GM21576 (cell line): ENCODE results near the gene DTNB.
"Not testable (repeated sequence)": the region's sequence is repeated elsewhere in the genome, so short reads cannot be mapped to it uniquely, and the experiment has no call there.

Experiments used
- ATAC-seq: cut with Tn5 transposase; IDR thresholded peaks from one replicate; pipeline ENCODE4 v1.9.1; 2021; ENCODE audit warnings: mild to moderate bottlenecking, moderate library complexity; ENCODE audit not compliant: unreplicated experiment

Gene DTNB

DNA sequence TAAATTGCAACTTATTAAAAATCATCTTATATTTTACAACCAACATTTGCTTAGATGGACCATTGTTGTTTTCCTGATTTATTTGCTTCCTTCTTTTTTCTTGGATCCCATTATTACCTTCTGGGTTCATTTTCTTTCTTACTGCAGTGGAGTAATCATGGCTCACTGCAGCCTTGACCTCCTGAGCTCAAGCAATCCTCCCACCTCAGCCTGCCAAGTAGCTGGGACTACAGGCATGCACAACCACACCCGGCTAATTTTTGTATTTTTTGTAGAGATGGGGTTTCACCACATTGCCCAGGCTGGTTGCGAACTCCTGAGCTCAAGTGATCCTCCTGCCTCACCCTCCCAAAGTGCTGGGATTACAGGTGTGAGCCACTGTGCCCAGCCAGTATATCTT is 123.8 kb downstream of the DTNB start:
- not testable (repeated sequence) for ATAC-seq

DNA sequence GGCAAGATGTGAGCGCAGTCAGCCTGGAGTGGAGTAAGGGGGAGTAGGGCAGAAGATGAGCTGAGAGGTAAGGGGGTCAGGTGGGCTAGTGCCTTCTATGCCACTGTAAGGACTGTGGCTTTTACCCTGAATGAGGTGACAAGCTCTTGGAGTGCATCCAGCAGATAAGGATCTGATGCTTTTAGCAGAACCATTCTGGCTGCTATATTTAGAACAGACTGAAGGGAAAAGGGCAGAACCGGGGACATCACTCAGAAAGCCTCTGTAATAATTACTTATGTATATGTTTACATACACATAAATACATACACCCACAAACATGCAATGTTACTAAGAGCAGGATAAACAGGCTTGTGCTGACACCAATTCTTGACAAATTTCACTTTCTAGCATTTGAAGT is 124.8 kb downstream of the DTNB start:
- no peak for ATAC-seq

DNA sequence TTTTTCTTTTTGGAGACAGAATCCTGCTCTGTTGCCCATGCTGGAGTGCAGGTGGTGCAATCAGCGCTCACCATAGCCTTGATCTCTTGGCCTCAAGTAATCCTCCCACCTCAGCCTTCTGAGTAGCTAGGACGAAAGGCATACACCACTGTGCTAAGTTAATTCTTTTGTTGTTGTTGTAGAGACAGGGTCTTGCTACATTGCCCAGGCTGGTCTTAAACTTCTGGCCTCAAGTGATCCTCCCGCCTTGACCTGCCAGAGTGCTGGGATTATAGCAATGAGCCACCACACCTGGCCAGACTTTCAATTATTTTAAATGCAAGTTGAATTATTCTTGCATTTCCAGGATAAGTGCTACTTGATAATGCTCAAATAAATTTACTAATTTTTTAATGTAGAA is 126.5 kb downstream of the DTNB start:
- ATAC-seq, result no peak

DNA sequence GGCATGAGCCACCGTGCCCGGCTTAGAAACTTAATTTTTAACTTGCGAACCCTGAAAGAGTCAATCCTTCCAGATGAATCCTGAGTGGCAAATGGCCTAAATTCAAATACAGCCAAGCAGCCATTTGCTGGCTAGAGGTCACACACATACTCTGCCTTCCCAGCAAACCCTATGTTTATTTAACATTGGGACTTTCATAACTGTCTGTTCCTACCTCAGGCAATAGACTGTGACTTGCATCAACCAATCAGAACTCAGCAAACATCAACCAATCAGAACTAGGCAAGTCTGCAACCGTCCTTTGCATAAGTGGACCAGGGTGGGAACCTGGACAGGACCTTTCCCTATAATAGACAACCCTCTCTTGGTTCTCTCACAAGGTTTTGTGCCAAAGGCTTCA is 127.5 kb downstream of the DTNB start:
- ATAC-seq, result no peak

DNA sequence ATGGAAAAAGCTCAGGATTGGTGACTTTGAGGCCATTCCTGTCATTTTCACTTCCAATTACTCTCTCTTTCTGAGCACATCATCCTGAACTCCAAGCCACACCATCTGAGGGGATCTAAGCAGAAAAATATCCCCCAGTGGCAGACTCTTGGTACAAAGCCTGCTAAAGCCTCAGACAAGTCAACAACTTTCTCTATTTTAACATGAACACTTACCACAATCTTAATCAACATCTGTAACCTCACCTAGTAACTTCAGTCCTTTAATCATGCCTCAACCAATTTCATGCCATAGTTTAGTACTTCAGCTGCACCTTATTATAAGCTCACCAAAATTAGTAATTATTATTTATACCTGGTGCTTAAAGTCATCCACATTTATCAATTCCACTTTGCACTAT is 128.9 kb downstream of the DTNB start:
- ATAC-seq, result no peak

DNA sequence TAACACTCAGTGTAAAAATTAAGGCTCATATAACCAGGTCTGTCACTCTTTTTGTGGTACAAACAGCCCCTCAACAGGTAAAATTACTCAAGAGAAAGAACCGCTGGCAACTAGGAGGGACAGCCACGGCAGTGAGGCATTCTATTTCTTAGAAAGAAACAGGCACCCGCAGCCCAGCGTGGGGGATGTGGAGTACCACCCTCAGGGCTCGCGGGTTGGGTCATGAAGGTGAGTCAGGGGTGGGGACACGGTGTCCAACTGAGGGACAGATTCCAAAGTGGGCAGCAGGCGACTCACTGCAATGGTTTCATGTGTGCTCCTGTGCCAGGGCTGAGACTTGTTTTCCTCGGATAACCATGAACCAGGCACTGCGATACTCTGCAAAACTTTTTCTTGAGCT is 129.4 kb downstream of the DTNB start:
- no peak for ATAC-seq

DNA sequence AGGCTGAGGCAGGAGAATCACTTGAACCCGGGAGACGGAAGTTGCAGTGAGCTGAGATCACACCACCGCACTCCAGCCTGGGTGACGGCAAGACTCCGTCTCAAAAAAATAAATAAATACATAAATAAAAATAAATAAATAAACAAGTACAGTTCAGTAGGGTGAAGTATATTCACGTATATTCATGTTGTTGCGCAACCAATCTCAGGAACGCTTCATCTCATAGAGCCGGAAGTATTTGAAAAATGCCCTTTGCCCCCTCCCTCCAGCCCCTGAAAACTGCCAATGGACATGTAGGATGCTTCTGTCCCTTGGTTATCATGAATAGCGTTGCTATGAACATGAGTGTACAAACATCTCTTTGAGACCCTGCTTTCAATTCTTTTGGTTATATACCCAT is 132.0 kb downstream of the DTNB start:
- ATAC-seq, result no peak

DNA sequence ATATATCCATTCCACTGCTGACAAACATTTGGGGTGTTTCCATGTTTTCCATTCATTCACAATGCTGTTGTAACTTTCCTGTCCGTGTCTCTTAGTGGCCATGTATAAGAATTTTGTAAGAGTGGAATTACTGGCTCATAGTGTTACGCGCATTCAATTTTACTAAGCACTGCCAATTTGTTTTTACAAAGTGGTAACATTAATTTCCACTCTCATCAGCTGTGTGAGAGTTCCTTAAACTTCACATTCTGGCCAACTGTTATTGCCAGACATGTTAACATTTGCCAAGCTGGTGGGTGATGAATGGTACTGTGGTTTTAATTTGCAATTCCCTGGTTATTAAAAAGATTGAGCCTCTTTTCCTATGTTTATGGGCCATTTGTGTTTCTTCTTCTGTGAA is 134.2 kb downstream of the DTNB start:
- ATAC-seq, result no peak

DNA sequence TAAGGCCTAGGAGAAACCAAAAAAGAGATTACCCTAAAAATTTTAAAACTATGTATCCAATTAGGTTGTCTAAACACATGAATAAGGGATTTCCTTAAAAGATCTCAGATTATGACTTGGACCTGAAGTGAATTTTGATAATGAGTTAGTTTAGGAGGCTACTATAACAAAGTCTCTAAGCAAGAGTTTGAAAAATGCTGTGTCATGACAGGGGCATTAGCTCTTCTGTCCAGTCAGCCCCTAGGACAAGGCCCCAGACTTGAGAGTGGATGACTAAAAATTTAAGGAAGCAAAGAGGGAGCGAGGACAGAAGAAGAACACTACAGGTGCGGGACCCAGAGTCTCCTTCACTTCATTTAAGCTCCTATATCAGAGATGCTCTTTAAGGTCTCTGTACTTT is 135.9 kb downstream of the DTNB start:
- ATAC-seq, result no peak

DNA sequence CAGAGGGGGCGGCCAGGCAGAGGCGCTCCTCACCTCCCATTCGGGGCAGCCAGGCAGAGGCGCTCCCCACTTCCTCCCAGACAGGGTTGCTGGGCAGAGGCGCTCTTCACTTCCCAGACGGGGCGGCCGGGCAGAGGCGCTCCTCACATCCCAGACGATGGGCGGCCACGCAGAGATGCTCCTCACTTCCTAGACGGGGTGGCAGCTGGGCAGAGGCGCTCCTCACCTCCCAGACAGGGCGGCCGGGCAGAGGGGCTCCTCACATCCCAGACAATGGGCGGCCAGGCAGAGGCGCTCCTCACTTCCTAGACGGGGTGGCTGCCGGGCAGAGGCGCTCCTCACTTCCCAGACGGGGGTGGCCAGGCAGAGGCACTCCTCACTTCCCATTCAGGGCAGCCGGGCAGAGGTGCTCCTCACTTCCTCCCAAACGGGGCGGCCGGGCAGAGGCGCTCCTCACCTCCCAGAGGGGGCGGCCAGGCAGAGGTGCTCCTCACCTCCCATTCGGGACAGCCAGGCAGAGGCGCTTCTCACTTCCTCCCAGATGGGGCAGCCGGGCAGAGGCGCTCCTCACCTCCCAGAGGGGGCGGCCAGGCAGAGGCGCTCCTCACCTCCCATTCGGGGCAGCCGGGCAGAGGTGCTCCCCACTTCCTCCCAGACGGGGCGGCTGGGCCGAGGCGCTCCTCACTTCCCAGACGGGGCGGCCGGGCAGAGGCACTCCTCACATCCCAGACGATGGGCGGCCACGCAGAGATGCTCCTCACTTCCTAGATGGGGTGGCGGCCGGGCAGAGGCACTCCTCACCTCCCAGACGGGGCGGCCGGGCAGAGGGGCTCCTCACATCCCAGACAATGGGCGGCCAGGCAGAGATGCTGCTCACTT is 137.7 kb downstream of the DTNB start:
- not testable (repeated sequence) for ATAC-seq

DNA sequence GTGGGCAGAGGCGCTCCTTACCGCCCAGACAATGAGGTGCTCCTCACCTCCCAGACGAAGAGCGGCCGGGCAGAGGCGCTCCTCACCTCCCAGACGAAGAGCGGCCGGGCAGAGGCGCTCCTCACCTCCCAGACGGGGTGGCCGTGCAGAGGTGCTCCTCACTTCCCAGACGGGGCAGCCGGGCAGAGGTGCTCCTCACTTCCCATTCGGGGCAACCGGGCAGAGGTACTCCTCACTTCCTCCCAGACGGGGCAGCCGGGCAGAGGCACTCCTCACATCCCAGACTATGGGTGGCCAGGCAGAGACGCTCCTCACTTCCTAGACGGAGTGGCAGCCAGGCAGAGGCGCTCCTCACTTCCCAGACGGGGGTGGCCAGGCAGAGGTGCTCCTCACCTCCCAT is 138.4 kb downstream of the DTNB start:
- not testable (repeated sequence) for ATAC-seq

DNA sequence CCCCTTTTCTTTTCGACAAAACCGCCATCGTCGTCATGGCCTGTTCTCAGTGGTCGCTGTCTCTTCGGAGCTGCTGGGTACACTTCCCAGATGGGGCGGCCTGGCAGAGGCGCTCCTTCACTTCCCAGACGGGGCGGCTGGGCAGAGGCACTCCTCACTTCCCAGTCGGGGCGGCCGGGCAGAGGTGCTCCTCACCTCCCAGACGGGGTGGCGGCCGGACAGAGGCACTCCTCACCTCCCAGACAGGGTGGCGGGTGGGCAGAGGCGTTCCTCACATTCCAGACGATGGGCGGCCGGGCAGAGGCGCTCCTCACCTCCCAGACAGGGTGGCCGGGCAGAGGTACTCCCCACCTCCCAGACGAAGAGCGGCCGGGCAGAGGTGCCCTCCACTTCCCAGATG is 138.9 kb downstream of the DTNB start:
- ATAC-seq, result no peak

DNA sequence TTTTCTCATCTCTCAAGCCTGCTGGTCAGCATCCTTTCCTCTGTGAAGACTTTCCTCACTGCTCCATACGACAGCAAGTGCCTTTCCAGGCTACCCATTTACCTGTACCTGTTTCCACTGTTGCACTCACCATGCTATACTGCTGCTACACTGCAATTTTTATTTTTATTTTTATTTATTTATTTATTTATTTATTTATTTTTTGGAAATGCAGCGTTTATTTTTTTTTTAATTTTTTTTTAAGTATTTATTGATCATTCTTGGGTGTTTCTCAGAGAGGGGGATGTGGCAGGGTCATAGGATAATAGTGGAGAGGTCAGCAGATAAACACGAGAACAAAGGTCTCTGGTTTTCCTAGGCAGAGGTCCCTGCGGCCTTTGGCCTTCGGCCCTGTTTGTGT is 139.6 kb downstream of the DTNB start:
- ATAC-seq, result not testable (repeated sequence)

DNA sequence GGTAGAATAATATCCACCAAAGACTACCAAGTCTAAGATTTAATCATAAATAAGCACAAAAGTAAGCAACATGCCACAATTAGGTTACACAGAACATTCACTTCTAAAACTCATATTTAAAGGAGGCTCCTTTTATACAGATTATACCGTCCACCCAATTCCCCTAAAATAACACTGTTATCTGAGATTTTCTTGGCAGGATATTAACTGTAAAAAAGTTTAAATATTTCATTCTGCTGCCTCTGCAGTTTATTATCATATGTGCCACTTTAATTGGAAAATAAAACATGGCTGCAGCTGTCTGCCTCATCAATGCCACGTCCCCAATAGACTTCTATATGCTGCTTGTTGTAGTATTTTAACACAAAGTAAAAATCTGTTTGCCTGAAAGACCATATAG is 140.9 kb downstream of the DTNB start:
- no peak for ATAC-seq

DNA sequence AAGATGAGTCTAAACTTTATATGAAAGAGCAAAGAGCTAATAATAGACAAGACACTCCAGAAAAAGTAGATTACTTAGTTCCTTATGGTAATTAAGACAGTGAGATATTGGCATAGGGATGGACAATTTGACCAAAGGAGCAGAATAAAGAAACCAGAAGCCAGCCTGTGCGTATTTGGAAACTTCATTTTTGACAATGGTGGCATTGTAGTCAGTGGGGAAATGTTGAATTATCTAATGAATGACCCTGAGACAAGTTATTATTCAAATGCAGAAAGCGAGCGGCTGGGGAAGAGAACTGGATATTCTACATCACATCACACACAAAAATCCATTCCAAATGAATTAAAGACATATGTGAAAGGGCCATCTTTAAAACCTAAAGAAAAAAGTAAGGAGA is 144.3 kb downstream of the DTNB start:
- ATAC-seq, result no peak

DNA sequence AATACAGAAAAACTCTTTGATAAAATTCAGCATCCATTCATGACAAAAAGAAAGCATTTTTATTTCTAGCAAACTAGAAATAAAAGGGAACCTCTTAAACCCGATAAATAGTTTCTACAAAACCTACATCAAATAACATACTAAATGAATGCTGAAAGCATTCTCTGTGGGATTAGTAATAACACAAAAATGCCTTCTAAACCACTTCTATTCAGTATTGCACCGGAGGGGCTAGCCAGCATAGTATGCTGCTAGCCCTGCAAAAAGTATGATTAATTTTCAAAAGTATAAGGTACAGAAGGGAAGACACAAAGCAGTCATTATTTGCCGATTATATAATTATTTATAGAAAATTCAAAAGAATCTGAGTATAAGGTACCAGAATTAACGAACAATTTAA is 145.2 kb downstream of the DTNB start:
- no peak for ATAC-seq

DNA sequence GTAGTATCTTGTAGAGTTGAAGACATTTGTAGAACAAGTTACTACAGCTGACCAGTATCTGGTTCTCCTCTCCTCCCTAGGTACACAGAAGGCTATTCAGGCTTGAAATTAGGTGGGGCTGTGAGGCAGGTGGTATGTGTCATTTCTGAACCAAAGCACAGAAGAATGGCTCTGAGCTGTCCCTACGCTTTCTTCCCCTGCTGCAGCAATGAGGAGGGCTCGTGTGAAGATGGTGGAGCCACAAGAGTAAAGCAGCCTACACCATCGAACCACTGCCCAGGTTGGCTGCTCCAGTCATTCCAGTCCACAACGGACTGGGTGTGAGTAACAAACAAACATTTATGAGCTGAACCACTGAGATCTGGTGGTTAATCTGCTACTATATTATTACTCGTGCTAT is 148.9 kb downstream of the DTNB start:
- ATAC-seq, result no peak

DNA sequence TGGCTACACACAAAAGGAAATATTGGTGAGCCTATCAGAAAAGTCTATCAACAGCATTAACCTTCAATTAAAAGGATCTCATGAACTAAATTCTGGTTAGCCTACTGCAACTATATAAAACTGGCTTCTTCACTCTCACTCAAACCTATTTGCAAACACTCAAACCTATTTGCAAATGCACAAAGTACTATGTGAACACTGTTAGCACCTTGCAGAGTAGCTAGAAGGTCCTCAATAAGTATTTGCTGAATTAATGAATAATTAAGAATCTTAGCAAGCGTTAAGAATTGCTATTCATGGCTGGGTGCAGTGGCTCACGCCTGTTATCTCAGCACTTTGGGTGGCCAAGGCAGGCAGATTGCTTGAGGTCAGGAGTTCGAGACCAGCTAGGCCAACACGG is 150.3 kb downstream of the DTNB start:
- ATAC-seq, result no peak

DNA sequence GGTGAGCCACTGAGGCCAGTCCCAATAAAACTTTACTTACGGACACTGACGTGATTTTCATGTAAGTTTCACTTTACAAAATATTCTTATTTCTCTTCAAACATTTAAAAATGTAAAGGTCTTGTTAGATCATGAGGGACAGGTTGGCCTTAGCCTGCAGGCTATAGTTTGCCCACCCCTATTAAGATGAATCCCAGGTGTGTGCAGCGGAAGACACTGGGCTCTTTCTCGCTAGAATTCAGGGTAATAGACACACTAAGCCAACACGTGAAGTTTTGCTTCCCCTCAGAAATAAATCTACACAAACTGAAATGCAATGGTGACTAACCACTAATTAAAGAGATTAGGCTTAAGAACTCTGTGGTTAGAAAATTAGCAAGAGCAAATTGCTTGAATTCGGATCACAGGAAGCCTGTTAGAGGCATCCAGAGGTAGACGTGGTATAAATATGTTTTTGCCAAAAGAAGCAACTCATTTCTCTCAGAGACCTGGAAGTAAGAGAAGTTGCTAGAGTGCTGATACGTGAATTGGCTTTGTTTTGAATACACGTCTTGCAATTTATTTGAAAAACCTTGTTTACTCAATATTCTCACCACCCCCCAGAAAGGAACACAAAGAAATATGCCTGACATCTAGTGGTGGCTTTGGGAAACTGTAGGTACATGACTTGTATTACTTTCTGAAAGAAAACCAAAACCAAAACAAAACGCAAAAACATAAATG is 151.6 kb downstream of the DTNB start:
- ATAC-seq, result peak; percentile 82

DNA sequence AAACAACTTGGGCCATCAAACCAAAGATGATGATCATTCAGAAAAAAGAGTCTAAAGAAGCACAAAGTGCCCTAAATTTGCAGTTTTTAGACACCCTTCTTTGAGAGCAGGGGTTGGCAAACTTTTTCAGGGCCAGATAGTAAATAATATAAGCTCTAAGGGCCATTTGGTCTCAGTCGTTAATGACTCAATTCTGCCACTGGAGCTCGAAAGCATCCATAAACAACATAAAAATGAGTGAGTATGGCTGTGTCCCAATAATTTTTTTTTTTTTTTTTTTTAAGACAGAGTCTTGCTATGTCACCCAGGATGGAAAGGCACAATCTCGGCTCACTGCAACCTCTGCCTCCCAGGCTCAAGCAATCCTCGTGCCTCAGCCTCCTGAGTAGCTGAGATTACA is 152.3 kb downstream of the DTNB start:
- ATAC-seq, result no peak

DNA sequence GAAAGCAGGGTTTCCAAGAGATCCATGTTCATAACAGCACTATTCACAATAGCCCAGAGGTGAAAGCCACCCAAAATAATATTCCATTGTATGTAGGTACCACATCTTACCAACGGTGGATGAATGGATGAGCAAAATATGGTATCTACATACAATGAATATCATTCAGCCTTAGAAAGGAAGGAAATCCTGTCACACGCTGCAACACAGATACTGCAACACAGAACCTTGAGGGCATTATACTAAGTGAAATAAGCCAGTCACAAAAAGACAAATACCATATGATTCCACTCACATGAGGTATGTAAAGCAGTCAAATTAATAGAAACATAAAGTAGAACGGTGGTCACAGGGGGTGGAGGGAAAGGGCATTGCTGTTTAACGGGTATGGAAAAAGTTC is 155.7 kb downstream of the DTNB start:
- ATAC-seq, result no peak

DNA sequence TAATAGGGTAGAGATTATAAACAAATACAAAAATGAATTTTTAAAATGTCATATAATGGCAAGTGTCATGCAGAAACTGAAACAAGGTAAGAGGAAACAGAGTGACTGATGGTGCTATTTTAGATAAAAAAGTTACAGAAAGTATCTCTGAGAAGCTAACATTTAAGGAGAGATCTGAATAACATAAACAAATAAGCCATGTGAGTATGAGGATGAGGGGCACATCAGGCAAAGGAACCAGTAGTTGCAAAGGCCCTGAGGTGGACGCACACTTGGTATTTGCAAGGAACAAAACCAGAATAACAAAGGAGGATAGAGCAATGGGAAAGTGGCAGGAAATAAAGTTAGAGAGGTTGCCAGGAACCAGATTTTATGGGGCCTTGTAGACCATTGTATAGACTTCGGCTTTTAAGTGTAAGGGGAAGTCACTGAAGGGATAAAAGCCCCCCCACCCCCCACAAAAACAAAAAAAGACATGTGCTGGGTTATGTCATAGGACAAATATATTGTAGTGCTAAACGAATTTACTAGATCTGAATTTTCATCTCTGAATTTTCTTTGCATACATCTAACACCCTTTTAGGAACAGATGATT is 159.2 kb downstream of the DTNB start:
- no peak for ATAC-seq
